K562 (cell line): ENCODE results near the gene CD34. TPM values are rescaled to one million over a fixed set of nuclear protein-coding genes. Genes with fewer than 3 reads are reported as not detected.

Experiments
- CGGBP1 ChIP-seq: fragments of 250-450 bp; sonication (Bioruptor Pico); IDR thresholded peaks from 2 replicates; pipeline ENCODE4 v1.9.0; 2021; ENCODE audit warnings: mild to moderate bottlenecking
- CTCFL ChIP-seq: IDR thresholded peaks from 2 replicates; pipeline ENCODE4 v1.6.1; 2011; ENCODE audit warnings: borderline replicate concordance, low read depth, mild to moderate bottlenecking, moderate library complexity, low read length; ENCODE audit not compliant: insufficient read depth, poor library complexity, severe bottlenecking
- EHMT2 ChIP-seq: fragments of 450-650 bp; IDR thresholded peaks from 2 replicates; pipeline ENCODE4 v1.6.1; 2018; ENCODE audit warnings: antibody characterized with exemption
- MGA ChIP-seq: fragments of 450-650 bp; IDR thresholded peaks from 2 replicates; pipeline ENCODE4 v1.6.1; 2016; ENCODE audit warnings: mild to moderate bottlenecking, moderate library complexity
- ZNF780A ChIP-seq: fragments of 250-450 bp; sonication (Bioruptor Pico); IDR thresholded peaks from 2 replicates; pipeline ENCODE4 v1.5.0; 2021; ENCODE audit warnings: mild to moderate bottlenecking
- polyA plus RNA-seq, 8 experiments: library from polyadenylated mRNA; depleted of rRNA in 4 of 8; stranded (reverse) in 5 of 8; unstranded in 3 of 8; fragments of >200 nt; fragmentation: Nextera tagmentation in 2 of 8; fragmentation: Illumina TruSeq in 1 of 8; extraction: Ambion mirVana in 2 of 8; extraction: Trizol in 1 of 8; gene quantifications; 2 replicates each; pipeline versions ENCODE4 v1.2.1 to v1.2.3, GENCODE V29; 2011 to 2014; ENCODE audit warnings: inconsistent platforms in 1 of 8, missing spikeins in 1 of 8
- total RNA-seq, 7 experiments: library from RNA; depleted of rRNA in 6 of 7; stranded (reverse); fragments of >200 nt in 6 of 7; fragmentation: Illumina TruSeq in 2 of 7; extraction: Trizol in 2 of 7; gene quantifications; 2 replicates each; pipeline versions ENCODE4 v1.2.1 to v1.2.3, GENCODE V29; 2011 to 2021; ENCODE audit warnings: low replicate concordance in 1 of 7

CD34 gene
- total and polyA plus RNA-seq, 9 of the 15 experiments (the other 6 are each of a cell fraction or from before 2014, with no cell fraction given), result not detected

GRCh38 chr1:207893737-207894582, 17.0 kb downstream of the CD34 start (continued):
- 0 out of 2 replicates have a peak, but pooled peaks have one; percentile 32 for TF ChIP-seq MGA
- TF ChIP-seq ZNF780A (CRISPR knock-in tag), result no peak
- TF ChIP-seq EHMT2, result peak; percentile 69
- no peak for TF ChIP-seq CGGBP1
- TF ChIP-seq CTCFL, result no peak
